ENCODE results near the gene BEND6. TPM values are rescaled to one million over a fixed set of nuclear protein-coding genes. Genes with fewer than 3 reads are reported as not detected.
"Not testable (repeated sequence)": the region's sequence is repeated elsewhere in the genome, so short reads cannot be mapped to it uniquely, and the experiment has no call there.

The BEND6 gene
- total RNA-seq, 3 donors from 2014 or later, result 0.33 to 1.0 (median 0.80) TPM

DNA sequence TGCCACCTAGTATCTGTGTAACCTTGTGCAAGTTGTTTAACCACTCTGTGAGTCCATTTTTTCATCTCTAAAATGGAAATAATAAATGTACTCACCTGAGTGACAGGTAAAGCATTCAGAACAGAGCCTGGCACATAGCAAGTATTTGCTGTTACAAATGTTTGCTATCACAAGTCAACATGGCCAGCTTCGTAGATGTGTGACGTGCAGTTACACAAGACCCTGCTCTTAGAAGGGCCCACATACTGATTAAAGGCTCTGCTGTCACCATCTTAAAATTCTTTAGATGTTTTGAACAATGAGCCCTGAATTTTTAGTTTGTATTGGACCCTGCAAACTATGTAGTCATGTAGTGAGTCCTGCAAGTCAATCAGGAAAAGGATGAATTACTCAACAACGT, 51.2 kb downstream of the BEND6 start:
- no peaks in the 10 kb centered on the region for H3K27me3 ChIP-seq
- TF ChIP-seq, protein P1, sequence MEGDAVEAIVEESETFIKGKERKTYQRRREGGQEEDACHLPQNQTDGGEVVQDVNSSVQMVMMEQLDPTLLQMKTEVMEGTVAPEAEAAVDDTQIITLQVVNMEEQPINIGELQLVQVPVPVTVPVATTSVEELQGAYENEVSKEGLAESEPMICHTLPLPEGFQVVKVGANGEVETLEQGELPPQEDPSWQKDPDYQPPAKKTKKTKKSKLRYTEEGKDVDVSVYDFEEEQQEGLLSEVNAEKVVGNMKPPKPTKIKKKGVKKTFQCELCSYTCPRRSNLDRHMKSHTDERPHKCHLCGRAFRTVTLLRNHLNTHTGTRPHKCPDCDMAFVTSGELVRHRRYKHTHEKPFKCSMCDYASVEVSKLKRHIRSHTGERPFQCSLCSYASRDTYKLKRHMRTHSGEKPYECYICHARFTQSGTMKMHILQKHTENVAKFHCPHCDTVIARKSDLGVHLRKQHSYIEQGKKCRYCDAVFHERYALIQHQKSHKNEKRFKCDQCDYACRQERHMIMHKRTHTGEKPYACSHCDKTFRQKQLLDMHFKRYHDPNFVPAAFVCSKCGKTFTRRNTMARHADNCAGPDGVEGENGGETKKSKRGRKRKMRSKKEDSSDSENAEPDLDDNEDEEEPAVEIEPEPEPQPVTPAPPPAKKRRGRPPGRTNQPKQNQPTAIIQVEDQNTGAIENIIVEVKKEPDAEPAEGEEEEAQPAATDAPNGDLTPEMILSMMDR (IDR thresholded peaks at IDR 0.05), result no peak
- TF ChIP-seq POLR2A (IDR thresholded peaks at IDR 0.05) (no peak), POLR2AphosphoS5 (IDR thresholded peaks at IDR 0.05) (no peak)

DNA sequence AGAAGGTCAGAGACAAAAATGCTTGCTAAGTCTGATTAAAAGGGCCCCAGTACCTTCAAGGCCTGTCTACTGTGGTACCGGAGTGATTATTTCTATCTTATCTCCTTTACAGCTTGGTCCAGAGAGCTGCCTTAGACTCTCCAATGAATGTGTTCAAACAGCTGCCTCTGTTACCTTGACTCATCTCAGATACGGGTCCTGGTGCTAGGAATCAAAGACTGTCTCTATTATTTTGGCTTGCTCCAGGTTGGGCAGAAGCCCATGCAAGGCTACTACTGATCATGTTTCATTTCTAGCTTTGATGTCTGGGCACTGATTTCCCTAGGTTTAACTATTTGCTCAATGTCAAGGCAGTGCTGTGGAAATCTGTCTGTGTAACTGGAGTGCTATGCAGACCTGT, 53.2 kb downstream of the BEND6 start:
- not testable (repeated sequence) for H3K36me3 ChIP-seq, H3K27ac ChIP-seq
- intact Hi-C loops (cut with DNase I; ENCODE audit: low total_unique reads), result loop anchor here (10.0 kb wide), 1 partner anchor 1403 kb away; no protein-coding TSS in a partner anchor

More for the DNA sequence above, 51.2 kb downstream of the BEND6 start:
- Histone ChIP-seq H3K4me3 (no peak overlapping the region), H3K27ac (no peak overlapping the region), H3K4me1 (no peaks in the 10 kb centered on the region), H3K9me3 (no peaks in the 10 kb centered on the region), H3K36me3 (no peaks in the 10 kb centered on the region)
- intact Hi-C loops (cut with DNase I; ENCODE audit: low total_unique reads), result loop anchor here (10.0 kb wide), 1 partner anchor 1401 kb away; no protein-coding TSS in a partner anchor
- DNase-seq (ENCODE audit: low spot score in 2 of 2), result no peak

GRCh38 chr6:57013521-57013926, 58.6 kb downstream of the BEND6 start:
- Histone ChIP-seq H3K9me3 (no peaks in the 10 kb centered on the region), H3K36me3 (no peaks in the 10 kb centered on the region), H3K27ac (no peak overlapping the region), H3K4me3 (no peak overlapping the region), H3K27me3 (no peaks in the 10 kb centered on the region), H3K4me1 (no peaks in the 10 kb centered on the region)
- intact Hi-C loops (cut with DNase I; ENCODE audit: low total_unique reads), result no loop called here
- no peak for DNase-seq (ENCODE audit: low spot score in 2 of 2)
- TF ChIP-seq POLR2A (IDR thresholded peaks at IDR 0.05) (no peak), POLR2AphosphoS5 (IDR thresholded peaks at IDR 0.05) (no peak)
- TF ChIP-seq, protein P1 (IDR thresholded peaks at IDR 0.05), result no peak

More for the DNA sequence above, 53.2 kb downstream of the BEND6 start:
- not testable (repeated sequence) for DNase-seq (ENCODE audit: low spot score in 2 of 2); H3K4me1 ChIP-seq; H3K27me3 ChIP-seq; H3K4me3 ChIP-seq; H3K9me3 ChIP-seq

- intact Hi-C loops (cut with DNase I; ENCODE audit: low total_unique reads), result no loop called here
- Histone ChIP-seq H3K27me3 (no peaks in the 10 kb centered on the region), H3K36me3 (no peaks in the 10 kb centered on the region), H3K4me3 (no peak overlapping the region), H3K27ac (no peak overlapping the region), H3K9me3 (no peaks in the 10 kb centered on the region), H3K4me1 (no peaks in the 10 kb centered on the region)
- DNase-seq (ENCODE audit: low spot score in 2 of 2), result no peak
- TF ChIP-seq POLR2A (IDR thresholded peaks at IDR 0.05) (no peak), POLR2AphosphoS5 (IDR thresholded peaks at IDR 0.05) (no peak)
- TF ChIP-seq, protein P1 (IDR thresholded peaks at IDR 0.05), result no peak
Measured at GRCh38 chr6:57017069-57017468, 62.2 kb downstream of the BEND6 start.

DNA sequence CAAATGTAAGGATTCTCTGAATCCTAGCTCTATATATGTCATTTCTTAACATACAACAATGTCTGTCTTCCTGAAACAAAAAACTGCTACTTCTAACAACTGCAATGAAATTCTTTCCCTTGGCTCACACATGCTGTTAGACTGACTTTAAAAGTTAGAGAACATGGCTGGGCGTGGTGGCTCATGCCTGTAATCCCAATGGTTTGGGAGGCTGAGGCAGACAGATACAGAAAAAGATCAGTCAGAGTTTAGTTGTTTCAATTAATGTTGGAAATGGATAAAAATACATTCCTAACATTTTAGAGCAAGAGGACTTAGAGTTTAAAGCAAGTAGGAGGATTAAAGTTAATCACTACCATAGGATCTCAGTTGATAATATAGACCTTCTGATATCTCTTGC, 62.9 kb downstream of the BEND6 start:
- no peaks in the 10 kb centered on the region for H3K9me3 ChIP-seq

More for the DNA sequence above, 62.9 kb downstream of the BEND6 start:
- Histone ChIP-seq H3K4me3 (no peak overlapping the region), H3K27me3 (no peaks in the 10 kb centered on the region), H3K27ac (no peak overlapping the region), H3K36me3 (no peaks in the 10 kb centered on the region), H3K4me1 (no peaks in the 10 kb centered on the region)
- intact Hi-C loops (cut with DNase I; ENCODE audit: low total_unique reads), result no loop called here
- TF ChIP-seq POLR2AphosphoS5 (IDR thresholded peaks at IDR 0.05) (no peak), POLR2A (IDR thresholded peaks at IDR 0.05) (no peak)
- TF ChIP-seq, protein P1 (IDR thresholded peaks at IDR 0.05), result no peak
- no peak for DNase-seq (ENCODE audit: low spot score in 2 of 2)
